Gastroesophageal sphincter (tissue), 4 donors: Measurements from ENCODE around the gene OR8B12. TPM values are rescaled to one million over a fixed set of nuclear protein-coding genes. Genes with fewer than 3 reads are reported as not detected.
"Not testable (repeated sequence)": the region's sequence is repeated elsewhere in the genome, so short reads cannot be mapped to it uniquely, and the experiment has no call there.

Experiments
- ATAC-seq: fragments of 150-250 bp; one replicate; pipeline ENCODE4 v1.9.1; 2016; ENCODE audit warnings: mild to moderate bottlenecking, moderate library complexity
- H3K27ac ChIP-seq, 4 donors: fragments of 200-600 bp; sonication (generic) in 3 of 4; 1 replicate in 3 of 4; 2 replicates in 1 of 4; pipeline ENCODE4 v1.5.1; 2016 to 2019
- H3K27me3 ChIP-seq: fragments of 200-600 bp; sonication (generic); one replicate; pipeline ENCODE4 v1.5.1; 2019
- H3K36me3 ChIP-seq, 2 donors: fragments of 200-600 bp; sonication (generic); one replicate each; pipeline ENCODE4 v1.5.1; 2019; ENCODE audit warnings: control low read depth in 1 of 2
- H3K4me1 ChIP-seq, 3 donors: fragments of 200-600 bp; sonication (generic); 1 replicate in 2 of 3; 2 replicates in 1 of 3; pipeline ENCODE4 v1.5.1; 2016 to 2019; ENCODE audit warnings: control low read depth in 2 of 3
- H3K4me3 ChIP-seq, 2 donors: fragments of 200-600 bp; sonication (generic); one replicate each; pipeline ENCODE4 v1.5.1; 2019; ENCODE audit warnings: mild to moderate bottlenecking in 1 of 2, moderate library complexity in 1 of 2
- H3K9me3 ChIP-seq, 3 donors: fragments of 200-600 bp; sonication (generic); one replicate each; pipeline ENCODE4 v1.5.1; 2017 to 2019; ENCODE audit warnings: control low read depth in 2 of 3
- CTCF ChIP-seq, 4 experiments: fragments of 200-600 bp in 2 of 4; fragments of 450-650 bp in 2 of 4; sonication (generic) in 1 of 4; IDR thresholded peaks; one replicate each; pipeline ENCODE4 v1.5.1; 2017 to 2019; ENCODE audit warnings: antibody characterized with exemption in 4 of 4, mild to moderate bottlenecking in 2 of 4, moderate library complexity in 2 of 4
- EP300 ChIP-seq: sonication (generic); formaldehyde crosslinking; IDR thresholded peaks from one replicate; pipeline ENCODE4 v1.6.1; 2017; ENCODE audit warnings: antibody characterized with exemption, mild to moderate bottlenecking
- POLR2A ChIP-seq, 2 donors: fragments of 450-650 bp; IDR thresholded peaks; one replicate each; pipeline ENCODE4 v1.6.1; 2017; ENCODE audit warnings: antibody characterized with exemption in 2 of 2, mild to moderate bottlenecking in 2 of 2, moderate library complexity in 1 of 2
- POLR2AphosphoS5 ChIP-seq: sonication (generic); formaldehyde crosslinking; IDR thresholded peaks from one replicate; pipeline ENCODE4 v1.6.1; 2017; ENCODE audit warnings: antibody characterized with exemption
- WGBS, 2 donors: methylation state at CpG; one replicate each; pipeline ENCODE4 v1.1.5; 2018; ENCODE audit warnings: low coverage in 1 of 2; 5-methylcytosine and 5-hydroxymethylcytosine counted together
- total RNA-seq, 4 donors: library from RNA; depleted of rRNA; stranded (reverse); fragments of >200 nt; gene quantifications; one replicate each; pipeline ENCODE4 v1.1.0, GENCODE V29; 2016

The OR8B12 gene
- total RNA-seq, 4 donors from 2014 or later = not detected

GRCh38 chr11:124518989-124519451 is 24.4 kb downstream of the OR8B12 start:
- no peak overlapping the region for H3K27ac ChIP-seq
- no peaks in the 10 kb centered on the region for H3K9me3 ChIP-seq
- WGBS, 2 donors = 54% methylated on average over 3 of the region's 3 CpGs; no CpG with 5 or more reads in 1 of the 2 donors
- no peaks in the 10 kb centered on the region for H3K36me3 ChIP-seq
- no peak for ATAC-seq
- no peaks in the 10 kb centered on the region for H3K27me3 ChIP-seq
- TF ChIP-seq POLR2AphosphoS5 = no peak
- no peak for TF ChIP-seq CTCF (IDR thresholded peaks at IDR 0.05)
- TF ChIP-seq POLR2A (IDR thresholded peaks at IDR 0.05) = no peak
- TF ChIP-seq EP300 = no peak
- no peaks in the 10 kb centered on the region for H3K4me1 ChIP-seq
- no peak overlapping the region for H3K4me3 ChIP-seq

GRCh38 chr11:124517314-124517713 is 26.1 kb downstream of the OR8B12 start:
- no peaks in the 10 kb centered on the region for H3K27me3 ChIP-seq
- WGBS, 2 donors = 81 to 83% methylated on average over 7 to 12 of the region's 12 CpGs
- no peaks in the 10 kb centered on the region for H3K4me1 ChIP-seq
- no peaks in the 10 kb centered on the region for H3K36me3 ChIP-seq
- no peak overlapping the region for H3K27ac ChIP-seq
- H3K4me3 ChIP-seq = no peak overlapping the region
- ATAC-seq = no peak
- H3K9me3 ChIP-seq = no peaks in the 10 kb centered on the region
- TF ChIP-seq CTCF (IDR thresholded peaks at IDR 0.05) = no peak
- no peak for TF ChIP-seq POLR2AphosphoS5
- TF ChIP-seq POLR2A (IDR thresholded peaks at IDR 0.05) = no peak
- TF ChIP-seq EP300 = no peak

GRCh38 chr11:124514675-124515074 is 28.8 kb downstream of the OR8B12 start:
- not testable (repeated sequence) for H3K9me3 ChIP-seq, H3K27ac ChIP-seq, ATAC-seq, H3K4me3 ChIP-seq, H3K4me1 ChIP-seq, H3K36me3 ChIP-seq
- peaks cover 13% of the 10 kb centered on the region for H3K27me3 ChIP-seq
- 69 to 85% methylated on average over 3 to 4 of the region's 4 CpGs for WGBS, 2 donors

GRCh38 chr11:124514131-124514530 is 29.3 kb downstream of the OR8B12 start:
- Histone ChIP-seq H3K27me3 (peaks cover 13% of the 10 kb centered on the region), H3K4me1 (no peaks in the 10 kb centered on the region), H3K4me3 (no peak overlapping the region), H3K36me3 (no peaks in the 10 kb centered on the region), H3K27ac (no peak overlapping the region), H3K9me3 (no peaks in the 10 kb centered on the region)
- ATAC-seq = no peak
- TF ChIP-seq POLR2A (IDR thresholded peaks at IDR 0.05) (no peak), EP300 (no peak), CTCF (IDR thresholded peaks at IDR 0.05) (no peak), POLR2AphosphoS5 (no peak)
- WGBS, 2 donors = 76 to 88% methylated on average over 2 to 3 of the region's 3 CpGs

- no peak overlapping the region for H3K27ac ChIP-seq
- TF ChIP-seq POLR2A (IDR thresholded peaks at IDR 0.05) (no peak), POLR2AphosphoS5 (no peak), CTCF (IDR thresholded peaks at IDR 0.05) (no peak), EP300 (no peak)
- no peak overlapping the region for H3K4me3 ChIP-seq
- H3K9me3 ChIP-seq = peaks cover 0 to 8% (median 0%) of the 10 kb centered on the region in 3 donors
- H3K36me3 ChIP-seq = no peaks in the 10 kb centered on the region
- peaks cover 13% of the 10 kb centered on the region for H3K27me3 ChIP-seq
- no peak for ATAC-seq
- no peaks in the 10 kb centered on the region for H3K4me1 ChIP-seq
These were observed 31.7 kb downstream of the OR8B12 start for GRCh38 chr11:124511745-124512144.
